ENCODE data around the gene ATG3. TPM values are rescaled to one million over a fixed set of nuclear protein-coding genes. Genes with fewer than 3 reads are reported as not detected.
A peak's percentile ranks its signal among the peaks of the same experiment; 100 is the strongest.

ATG3 gene
- 19.6 TPM for total RNA-seq

GRCh38 chr3:112561734-112562529, at the start of gene ATG3, which contains the start of gene SLC35A5:
ATG3 (minus strand) TSS chr3:112561962; CDS start chr3:112561528, 434 bp downstream.
SLC35A5 (plus strand) TSS chr3:112562045; CDS start chr3:112563404, 1,359 bp downstream.
- DNase-seq (ENCODE audit: low spot score) (peak; percentile 99), ATAC-seq (peak; percentile 87)

GRCh38 chr3:112610121-112610520, 48.4 kb upstream of the ATG3 start:
- no peak for DNase-seq (ENCODE audit: low spot score)
- ATAC-seq, result no peak

DNA sequence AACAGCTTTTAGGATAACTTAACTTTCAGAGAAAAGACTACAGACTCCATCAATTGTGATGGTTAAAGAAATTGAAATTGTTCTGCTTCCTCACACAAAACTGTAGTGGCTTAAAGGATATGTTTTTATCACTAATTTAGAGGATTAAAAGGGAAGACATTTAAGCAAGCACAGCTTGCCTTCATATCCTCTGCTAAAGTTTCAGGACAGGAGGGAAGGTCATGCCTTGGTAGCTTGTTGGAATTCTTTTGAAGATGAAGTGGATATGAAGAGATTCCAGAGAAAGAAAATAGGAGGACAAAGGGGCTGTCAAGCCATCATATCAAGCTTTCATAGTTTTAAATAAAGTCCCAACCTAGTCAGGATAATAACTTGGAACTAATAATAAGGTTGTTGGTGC, 46.1 kb upstream of the ATG3 start:
- no peak for ATAC-seq

GRCh38 chr3:112606098-112606497, 44.3 kb upstream of the ATG3 start:
- ATAC-seq (no peak), DNase-seq (ENCODE audit: low spot score) (no peak)

More for the DNA sequence above, 46.1 kb upstream of the ATG3 start:
- DNase-seq (ENCODE audit: low spot score), result no peak

DNA sequence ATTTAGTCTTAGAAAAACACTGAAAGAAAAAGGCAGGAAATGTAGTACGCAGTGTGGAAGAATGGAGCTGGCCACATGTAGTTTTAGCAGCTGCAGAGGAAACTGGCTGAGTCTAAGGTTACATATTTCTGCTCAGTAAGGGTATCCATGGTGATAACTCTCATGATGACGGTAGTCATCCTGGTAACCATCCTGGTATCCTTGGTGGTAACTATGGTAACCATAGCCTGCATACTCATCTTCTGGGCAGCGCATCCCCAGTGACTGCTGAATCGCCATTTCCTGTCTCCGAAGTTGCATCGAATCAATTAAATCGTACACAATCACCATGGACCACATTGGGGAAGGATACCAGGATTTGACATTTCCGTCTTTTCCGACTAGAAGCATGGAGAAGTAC, 43.5 kb upstream of the ATG3 start:
- DNase-seq (ENCODE audit: low spot score) (no peak), ATAC-seq (no peak)

DNA sequence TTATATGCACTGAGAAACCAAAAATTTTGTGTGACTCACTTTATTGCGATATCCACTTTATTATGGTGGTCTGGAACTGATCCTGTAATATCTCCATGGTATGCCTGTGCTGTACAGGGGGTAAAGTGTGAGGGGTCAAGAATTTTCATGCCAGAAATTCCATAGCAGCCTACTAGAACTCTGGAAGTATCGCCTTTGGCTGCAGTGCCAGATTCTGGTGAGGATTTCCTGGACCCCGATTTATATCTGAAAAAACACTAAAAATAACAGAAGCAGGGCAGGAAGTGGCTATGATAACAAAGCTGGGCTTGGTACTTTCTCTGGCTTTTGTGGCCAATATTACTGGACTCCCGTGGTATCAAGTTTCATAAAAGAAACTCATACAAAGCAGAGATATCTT, 42.8 kb upstream of the ATG3 start:
- ATAC-seq (no peak), DNase-seq (ENCODE audit: low spot score) (no peak)

DNA sequence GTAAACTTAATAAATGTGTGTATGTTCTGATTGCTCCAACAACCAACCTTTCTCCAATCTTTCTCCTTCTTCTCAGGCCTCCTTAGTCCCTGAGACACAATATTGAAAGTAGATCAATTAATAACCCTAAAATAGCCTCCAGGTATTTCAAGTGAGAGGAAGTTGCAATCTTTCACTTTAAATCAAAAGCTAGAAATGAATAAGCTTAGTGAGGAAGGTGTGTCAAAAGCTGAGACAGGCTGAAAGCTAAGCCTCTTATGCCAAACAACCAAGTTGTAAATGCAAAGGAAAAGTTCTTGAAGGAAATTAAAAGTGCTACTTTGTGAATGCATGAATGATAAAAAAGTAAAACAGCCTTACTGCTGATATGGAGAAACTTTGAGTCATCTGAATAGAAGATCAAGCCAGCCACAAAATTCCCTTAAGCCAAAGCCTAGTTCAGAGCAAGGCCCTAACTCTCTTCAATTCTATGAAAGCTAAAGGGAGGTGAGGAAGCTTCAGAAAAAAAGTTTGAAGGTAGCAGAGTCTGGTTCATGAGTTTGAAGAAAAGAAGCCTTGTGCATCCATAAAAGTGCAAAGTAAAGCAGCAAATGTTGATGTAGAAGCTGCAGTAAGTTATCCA, 40.6 kb upstream of the ATG3 start:
- ATAC-seq (no peak), DNase-seq (ENCODE audit: low spot score) (no peak)

DNA sequence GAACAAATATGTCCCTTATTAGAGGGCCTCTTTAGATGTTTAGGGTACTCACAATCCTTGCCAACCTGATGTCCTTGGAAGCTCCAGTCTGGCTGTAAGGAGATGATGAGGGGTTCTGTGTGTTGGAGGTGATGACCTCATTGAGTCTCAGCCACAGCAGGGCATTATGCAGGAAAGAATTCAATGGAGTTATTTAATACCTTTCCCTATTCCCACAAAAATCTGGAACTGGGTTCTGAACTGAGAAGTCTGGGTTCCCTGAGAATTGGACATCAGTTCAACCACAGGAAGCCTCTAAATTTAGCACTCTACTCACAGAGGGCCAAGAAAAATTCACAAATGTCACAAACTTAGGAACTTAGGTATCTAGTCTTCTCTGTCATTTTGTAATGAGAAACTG, 37.0 kb upstream of the ATG3 start:
- ATAC-seq (no peak), DNase-seq (ENCODE audit: low spot score) (no peak)

- no peak for ATAC-seq
- no peak for DNase-seq (ENCODE audit: low spot score)
Observed at GRCh38 chr3:112597945-112598344, 36.2 kb upstream of the ATG3 start.

DNA sequence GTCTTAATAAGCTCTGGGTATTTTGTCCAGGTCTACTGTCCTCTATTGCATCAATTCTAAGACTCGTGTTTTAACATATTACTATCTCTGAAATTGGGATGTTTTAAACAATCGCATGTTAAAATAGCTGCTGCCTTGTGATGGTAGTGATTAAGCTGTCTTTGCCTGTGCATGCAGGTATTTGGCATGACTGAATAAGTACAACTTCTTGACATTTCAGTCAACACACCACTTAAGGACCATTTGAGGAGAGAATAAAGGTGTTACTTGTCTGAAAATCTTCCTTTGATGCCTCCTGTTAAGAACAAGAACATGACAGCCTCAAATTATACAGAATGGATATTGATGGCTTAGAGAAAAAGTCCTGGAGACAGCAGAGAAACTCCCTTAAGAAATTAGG, 33.1 kb upstream of the ATG3 start:
- no peak for DNase-seq (ENCODE audit: low spot score)
- ATAC-seq, result no peak

DNA sequence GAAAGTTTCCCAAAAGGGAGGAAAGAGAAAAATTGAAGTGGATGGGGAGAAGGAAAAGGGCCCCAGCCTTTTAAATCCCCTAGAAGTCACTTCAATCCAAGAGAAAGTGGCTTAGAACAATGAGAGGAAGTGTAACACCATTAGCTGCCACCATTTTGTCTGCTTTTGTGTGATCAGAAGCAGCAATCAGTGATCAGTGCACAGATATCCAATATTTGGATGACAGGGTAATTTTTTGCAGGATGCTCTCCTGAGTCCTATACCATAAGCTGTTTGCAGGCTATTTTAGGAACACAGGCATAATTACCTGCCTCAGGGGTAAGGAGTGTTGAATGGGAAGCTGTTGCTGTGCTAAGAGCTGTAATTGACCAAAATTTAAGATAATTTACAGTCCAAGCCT, 31.5 kb upstream of the ATG3 start:
- ATAC-seq (no peak), DNase-seq (ENCODE audit: low spot score) (no peak)

DNA sequence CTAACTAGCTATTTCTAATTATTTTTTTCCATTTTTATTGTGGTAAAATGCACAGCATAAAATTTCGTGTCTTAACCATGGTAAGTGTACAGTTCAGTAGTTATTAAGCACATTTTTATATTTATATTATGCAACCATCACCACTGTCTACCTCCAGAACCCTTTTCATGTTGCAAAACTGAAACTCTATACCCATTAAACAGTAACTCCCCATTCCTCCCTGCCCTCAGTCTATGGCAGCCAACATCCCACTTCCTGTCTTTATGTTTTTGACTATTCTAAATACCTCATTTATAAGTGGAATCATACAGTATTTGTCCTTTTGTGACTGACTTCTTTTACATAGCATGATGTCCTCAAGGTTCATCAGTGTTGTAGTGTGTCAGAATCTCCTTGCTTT, 25.6 kb upstream of the ATG3 start:
- no peak for ATAC-seq

GRCh38 chr3:112585782-112586181, 24.0 kb upstream of the ATG3 start:
- DNase-seq (ENCODE audit: low spot score) (no peak), ATAC-seq (no peak)

More for the DNA sequence above, 25.6 kb upstream of the ATG3 start:
- DNase-seq (ENCODE audit: low spot score), result no peak

GRCh38 chr3:112583105-112583504, 21.3 kb upstream of the ATG3 start:
- DNase-seq (ENCODE audit: low spot score) (no peak), ATAC-seq (no peak)

GRCh38 chr3:112582244-112582874, 20.6 kb upstream of the ATG3 start:
- ATAC-seq (peak; percentile 69), DNase-seq (ENCODE audit: low spot score) (no peak)

GRCh38 chr3:112579697-112580096, 17.9 kb upstream of the ATG3 start:
- ATAC-seq (no peak), DNase-seq (ENCODE audit: low spot score) (no peak)

DNA sequence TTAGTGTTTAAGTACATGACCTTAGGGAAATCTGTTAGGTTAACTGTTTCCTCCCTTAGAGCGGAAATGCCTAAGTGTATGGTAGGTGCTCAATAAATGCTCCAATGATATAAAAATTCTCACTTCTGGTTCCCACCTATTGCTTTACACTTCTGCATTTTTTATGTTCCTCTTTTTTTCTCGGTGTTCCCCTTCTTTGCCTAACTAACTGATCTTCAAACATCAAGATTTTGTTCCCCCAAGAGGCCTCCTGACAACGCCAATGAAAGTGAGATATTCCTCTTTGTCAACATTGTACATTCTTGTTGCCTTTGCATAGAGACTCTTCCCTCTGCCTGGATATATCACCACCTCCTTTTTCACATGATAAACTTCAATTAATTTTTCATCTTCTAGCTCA, 17.5 kb upstream of the ATG3 start:
- DNase-seq (ENCODE audit: low spot score) (no peak), ATAC-seq (no peak)

- no peak for DNase-seq (ENCODE audit: low spot score)
- ATAC-seq, result no peak
Observed at GRCh38 chr3:112572701-112573100, 10.9 kb upstream of the ATG3 start.

- DNase-seq (ENCODE audit: low spot score) (no peak), ATAC-seq (no peak)
Observed at GRCh38 chr3:112569265-112569664, 7.5 kb upstream of the ATG3 start.

- no peak for DNase-seq (ENCODE audit: low spot score)
- no peak for ATAC-seq
Observed at GRCh38 chr3:112568642-112569041, 6.9 kb upstream of the ATG3 start.

DNA sequence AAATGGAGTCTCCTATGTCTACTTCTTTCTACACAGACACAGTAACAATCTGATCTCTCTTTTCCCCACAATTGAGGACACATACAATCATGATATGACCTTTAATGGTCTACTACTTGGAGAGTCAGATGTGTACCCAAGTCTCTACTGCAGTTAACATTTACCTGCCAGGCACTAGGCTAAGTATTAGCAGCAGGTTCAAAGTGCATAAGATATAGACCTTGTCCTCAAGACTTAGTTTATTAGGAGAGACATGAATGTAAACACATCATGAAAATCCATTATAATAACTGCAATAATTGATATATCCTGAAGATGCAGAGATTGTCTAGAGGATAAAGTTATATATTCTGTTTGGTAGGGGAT, 3.2 kb upstream of the ATG3 start:
- DNase-seq (ENCODE audit: low spot score), result no peak
- ATAC-seq, result no peak

All from left lobe of liver (tissue), 2 donors.